Smooth muscle cell (in vitro differentiated cells): ENCODE measurements around the gene CHCHD3. TPM values are rescaled to one million over a fixed set of nuclear protein-coding genes. Genes with fewer than 3 reads are reported as not detected.

Experiments
- DNase-seq: peaks from one replicate; lab custom pipeline; 2025; ENCODE audit not compliant: unreplicated experiment; lab: John Stamatoyannopoulos, UW
- H2AFZ ChIP-seq: fragments of 200-600 bp; sonication (generic); 2 replicates; pipeline ENCODE4 v1.6.0; 2016; ENCODE audit warnings: antibody characterized with exemption, low read depth, mild to moderate bottlenecking
- H3F3A ChIP-seq: fragments of 200-600 bp; sonication (generic); 2 replicates; pipeline ENCODE4 v1.6.0; 2017; ENCODE audit warnings: antibody characterized with exemption, low read depth
- H3K27ac ChIP-seq: fragments of 200-600 bp; sonication (generic); 2 replicates; pipeline ENCODE4 v1.5.1; 2016; ENCODE audit warnings: low read depth, mild to moderate bottlenecking
- H3K27me3 ChIP-seq: fragments of 200-600 bp; sonication (generic); 2 replicates; pipeline ENCODE4 v1.6.1; 2016; ENCODE audit warnings: low read depth, mild to moderate bottlenecking
- H3K36me3 ChIP-seq: fragments of 200-600 bp; sonication (generic); 2 replicates; pipeline ENCODE4 v1.5.1; 2016; ENCODE audit warnings: low read depth
- H3K4me1 ChIP-seq: fragments of 200-600 bp; sonication (generic); 2 replicates; pipeline ENCODE4 v1.5.1; 2016; ENCODE audit warnings: low read depth
- H3K4me2 ChIP-seq: fragments of 200-600 bp; sonication (generic); 2 replicates; pipeline ENCODE4 v1.6.0; 2016; ENCODE audit warnings: mild to moderate bottlenecking
- H3K4me3 ChIP-seq: fragments of 200-600 bp; sonication (generic); 2 replicates; pipeline ENCODE4 v1.5.1; 2016; ENCODE audit warnings: mild to moderate bottlenecking
- H3K79me2 ChIP-seq: fragments of 200-600 bp; sonication (generic); 2 replicates; pipeline ENCODE4 v1.6.0; 2016; ENCODE audit warnings: low read depth, mild to moderate bottlenecking
- H3K9ac ChIP-seq: fragments of 200-600 bp; sonication (generic); 2 replicates; pipeline ENCODE4 v1.6.0; 2016; ENCODE audit warnings: low read depth
- H3K9me3 ChIP-seq: fragments of 200-600 bp; sonication (generic); replicated peaks from 2 replicates; pipeline ENCODE4 v1.5.1; 2016; ENCODE audit warnings: low read depth
- H4K20me1 ChIP-seq: fragments of 200-600 bp; sonication (generic); 2 replicates; pipeline ENCODE4 v1.6.0; 2016; ENCODE audit warnings: low read depth
- WGBS: methylation state at CpG from one replicate; pipeline ENCODE4 v1.1.7; 2016; ENCODE audit warnings: low lambda C conversion rate; 5-methylcytosine and 5-hydroxymethylcytosine counted together
- polyA plus RNA-seq: library from polyadenylated mRNA; unstranded; fragments of >200 nt; fragmentation: Nextera tagmentation; extraction: Ambion mirVana; gene quantifications from 2 replicates; pipeline ENCODE4 v1.2.1, GENCODE V29; 2016
- total RNA-seq: library from RNA; depleted of rRNA; stranded (reverse); fragments of >200 nt; gene quantifications from 2 replicates; pipeline ENCODE4 v1.2.3, GENCODE V29; 2014
- TF ChIP-seq, protein P1 (sequence below): fragments of 200-600 bp; sonication (generic); IDR thresholded peaks from 2 replicates; pipeline ENCODE4 v1.5.1; 2017; ENCODE audit warnings: borderline replicate concordance, mild to moderate bottlenecking, antibody characterized with exemption; ENCODE audit not compliant: insufficient read depth, poor library complexity, severe bottlenecking

CHCHD3 gene
- total and polyA plus RNA-seq, 2 experiments from 2014 or later, result 49.8 to 59.2 TPM

DNA sequence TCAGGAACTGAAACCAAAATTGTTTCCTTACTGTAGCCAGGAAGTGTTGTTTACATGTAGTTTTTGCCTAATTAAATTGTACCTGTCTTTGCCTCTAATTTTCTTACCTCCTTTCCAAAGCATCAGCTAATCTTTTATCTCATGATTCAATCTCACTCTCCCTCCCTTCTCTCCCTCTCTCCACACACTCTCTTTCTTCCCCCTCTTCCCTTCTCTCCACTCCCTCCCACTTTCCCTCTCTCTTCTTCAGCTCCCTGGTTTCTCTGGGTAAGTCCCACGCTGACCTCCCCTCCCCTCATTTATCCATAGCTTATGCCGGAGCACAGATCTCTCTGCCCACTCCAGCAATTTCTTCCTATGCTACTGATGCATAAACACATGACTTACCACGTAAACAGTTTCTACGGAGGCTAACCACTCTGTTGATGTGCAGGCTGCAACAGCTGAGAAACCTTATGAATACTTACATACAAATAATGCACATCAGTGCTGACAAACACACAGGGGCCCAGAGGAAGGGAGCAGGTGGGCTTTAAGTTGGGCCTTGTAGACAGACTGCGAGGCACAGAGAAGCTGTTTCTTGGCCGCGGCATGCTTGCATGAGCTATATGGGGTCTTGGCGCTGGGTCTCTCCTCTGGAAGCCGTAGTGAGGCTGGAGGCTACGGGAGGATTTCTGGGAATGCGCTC is 331.2 kb downstream of the CHCHD3 start:
- H3K36me3 ChIP-seq, result no peaks in the 10 kb centered on the region
- 51% methylated on average over 11 of the region's 11 CpGs for WGBS
- no peaks in the 10 kb centered on the region for H4K20me1 ChIP-seq
- H3K27ac ChIP-seq, result peak overlapping the region; percentile 91
- H3K9me3 ChIP-seq, result no peaks in the 10 kb centered on the region
- H2AFZ ChIP-seq, result peak overlapping the region; percentile 65
- DNase-seq, result no peak
- peak overlapping the region; percentile 73 for H3K4me2 ChIP-seq
- H3F3A ChIP-seq, result no peaks in the 10 kb centered on the region
- TF ChIP-seq, protein P1, sequence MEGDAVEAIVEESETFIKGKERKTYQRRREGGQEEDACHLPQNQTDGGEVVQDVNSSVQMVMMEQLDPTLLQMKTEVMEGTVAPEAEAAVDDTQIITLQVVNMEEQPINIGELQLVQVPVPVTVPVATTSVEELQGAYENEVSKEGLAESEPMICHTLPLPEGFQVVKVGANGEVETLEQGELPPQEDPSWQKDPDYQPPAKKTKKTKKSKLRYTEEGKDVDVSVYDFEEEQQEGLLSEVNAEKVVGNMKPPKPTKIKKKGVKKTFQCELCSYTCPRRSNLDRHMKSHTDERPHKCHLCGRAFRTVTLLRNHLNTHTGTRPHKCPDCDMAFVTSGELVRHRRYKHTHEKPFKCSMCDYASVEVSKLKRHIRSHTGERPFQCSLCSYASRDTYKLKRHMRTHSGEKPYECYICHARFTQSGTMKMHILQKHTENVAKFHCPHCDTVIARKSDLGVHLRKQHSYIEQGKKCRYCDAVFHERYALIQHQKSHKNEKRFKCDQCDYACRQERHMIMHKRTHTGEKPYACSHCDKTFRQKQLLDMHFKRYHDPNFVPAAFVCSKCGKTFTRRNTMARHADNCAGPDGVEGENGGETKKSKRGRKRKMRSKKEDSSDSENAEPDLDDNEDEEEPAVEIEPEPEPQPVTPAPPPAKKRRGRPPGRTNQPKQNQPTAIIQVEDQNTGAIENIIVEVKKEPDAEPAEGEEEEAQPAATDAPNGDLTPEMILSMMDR, result no peak
- no peaks in the 10 kb centered on the region for H3K79me2 ChIP-seq
- peak overlapping the region; percentile 70 for H3K9ac ChIP-seq
- no peaks in the 10 kb centered on the region for H3K27me3 ChIP-seq
- H3K4me1 ChIP-seq, result peaks cover 19% of the 10 kb centered on the region
- no peak overlapping the region for H3K4me3 ChIP-seq

DNA sequence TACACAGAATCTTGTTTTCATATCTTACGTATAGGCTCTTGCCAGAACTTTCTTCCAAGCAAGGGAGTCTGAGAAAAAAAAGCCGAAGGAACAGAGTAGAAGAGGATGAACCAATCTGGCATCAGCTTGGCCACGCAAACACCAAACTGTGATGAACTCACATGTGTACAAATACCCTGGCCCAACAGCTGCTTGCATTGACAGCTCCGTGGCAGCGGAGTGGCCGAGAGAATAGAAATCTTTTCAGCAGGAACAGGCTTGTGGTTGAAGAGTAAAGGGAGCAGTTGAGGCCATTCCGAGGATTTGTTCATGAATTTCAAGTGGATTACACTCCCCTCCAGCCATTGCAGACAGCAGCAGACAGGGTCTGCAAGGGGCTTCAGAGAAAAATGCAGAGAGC is 331.8 kb downstream of the CHCHD3 start:
- no peak overlapping the region for H3K9ac ChIP-seq
- no peaks in the 10 kb centered on the region for H4K20me1 ChIP-seq
- H3K4me1 ChIP-seq, result peaks cover 19% of the 10 kb centered on the region
- WGBS, result 67% methylated on average over 7 of the region's 7 CpGs
- H3K79me2 ChIP-seq, result no peaks in the 10 kb centered on the region
- no peaks in the 10 kb centered on the region for H3K27me3 ChIP-seq
- H2AFZ ChIP-seq, result peak overlapping the region; percentile 65
- peak overlapping the region; percentile 73 for H3K4me2 ChIP-seq
- H3F3A ChIP-seq, result no peaks in the 10 kb centered on the region
- H3K27ac ChIP-seq, result peak overlapping the region; percentile 91
- TF ChIP-seq, protein P1, result no peak
- no peak overlapping the region for H3K4me3 ChIP-seq
- DNase-seq, result no peak
- H3K36me3 ChIP-seq, result no peaks in the 10 kb centered on the region
- peaks cover 4% of the 10 kb centered on the region for H3K9me3 ChIP-seq

DNA sequence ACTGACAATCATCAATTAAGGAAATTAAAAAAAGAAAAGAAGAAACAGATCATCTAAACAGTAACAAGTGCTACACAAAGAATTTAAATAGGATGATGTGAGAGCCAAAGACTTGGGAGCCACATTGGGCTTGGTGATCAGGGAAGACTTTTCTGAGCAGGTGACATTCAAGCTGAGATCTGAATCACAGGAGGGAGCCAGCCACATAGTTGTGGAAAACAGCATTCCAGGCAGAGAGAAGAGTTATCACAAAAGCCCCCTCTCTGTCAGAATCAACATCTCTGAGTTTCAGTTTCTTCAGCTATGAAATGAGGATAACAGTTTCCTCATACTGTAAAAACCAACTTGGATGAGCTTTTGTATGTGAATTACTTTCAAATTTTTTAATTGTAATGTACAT is 336.4 kb downstream of the CHCHD3 start:
- no peak for DNase-seq
- H4K20me1 ChIP-seq, result no peaks in the 10 kb centered on the region

More for the DNA sequence above, 336.4 kb downstream of the CHCHD3 start:
- H3K4me3 ChIP-seq, result no peak overlapping the region
- peaks cover 1% of the 10 kb centered on the region for H3F3A ChIP-seq
- H3K4me1 ChIP-seq, result peaks cover under 1% of the 10 kb centered on the region
- no peak overlapping the region for H3K9ac ChIP-seq
- H3K27me3 ChIP-seq, result no peaks in the 10 kb centered on the region
- H3K36me3 ChIP-seq, result peaks cover 3% of the 10 kb centered on the region
- TF ChIP-seq, protein P1, result no peak
- no peak overlapping the region for H2AFZ ChIP-seq
- no peaks in the 10 kb centered on the region for H3K79me2 ChIP-seq
- H3K4me2 ChIP-seq, result no peak overlapping the region
- peaks cover 24% of the 10 kb centered on the region for H3K9me3 ChIP-seq
- no peak overlapping the region for H3K27ac ChIP-seq
